GM18526 (cell line): ENCODE measurements around the gene DDX39B.

Experiments used
- POLR2A ChIP-seq: IDR thresholded peaks from 3 replicates; pipeline ENCODE4 v1.6.1; 2011; ENCODE audit not compliant: insufficient read length; ENCODE audit errors: extremely low read depth

DDX39B gene

GRCh38 chr6:31525932-31526591 lies 15.7 kb downstream of the DDX39B start:
- no peak for TF ChIP-seq POLR2A

DNA sequence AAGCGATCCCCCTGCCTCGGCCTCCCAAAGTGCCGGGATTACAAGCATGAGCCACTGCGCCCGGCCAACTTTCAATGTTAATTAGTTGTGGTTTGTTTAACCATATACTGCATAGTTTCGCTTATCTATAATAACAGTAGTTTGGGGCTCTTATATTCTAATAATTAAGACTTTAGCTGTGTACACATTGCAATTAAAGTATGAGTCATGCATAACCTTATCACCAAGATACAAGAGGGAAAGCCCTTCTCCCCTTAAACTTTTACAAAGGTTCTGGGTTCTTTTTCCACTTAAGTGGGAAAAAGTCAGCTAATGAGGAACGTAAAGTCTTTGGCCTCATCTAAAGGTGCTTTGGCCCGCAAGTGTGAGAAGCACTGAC lies 16.3 kb downstream of the DDX39B start:
- no peak for TF ChIP-seq POLR2A

DNA sequence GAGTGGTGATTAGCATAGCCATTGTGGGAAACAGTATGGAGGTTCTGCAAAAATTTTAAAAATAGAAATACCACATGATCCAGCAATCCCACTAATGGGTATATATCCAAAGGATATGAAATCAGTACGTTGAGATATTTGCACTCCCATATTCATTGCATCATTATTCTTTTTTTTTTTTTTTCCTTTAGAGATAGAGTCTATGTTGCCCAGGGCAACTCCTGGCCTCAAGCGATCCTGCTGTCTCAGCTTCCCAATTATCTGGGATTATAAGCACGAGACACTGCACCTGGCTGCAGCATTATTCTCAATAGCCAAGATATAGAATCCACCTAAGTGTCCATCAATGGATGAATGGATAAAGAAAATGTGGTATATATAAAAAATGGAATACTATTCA lies 20.0 kb downstream of the DDX39B start:
- TF ChIP-seq POLR2A = no peak

DNA sequence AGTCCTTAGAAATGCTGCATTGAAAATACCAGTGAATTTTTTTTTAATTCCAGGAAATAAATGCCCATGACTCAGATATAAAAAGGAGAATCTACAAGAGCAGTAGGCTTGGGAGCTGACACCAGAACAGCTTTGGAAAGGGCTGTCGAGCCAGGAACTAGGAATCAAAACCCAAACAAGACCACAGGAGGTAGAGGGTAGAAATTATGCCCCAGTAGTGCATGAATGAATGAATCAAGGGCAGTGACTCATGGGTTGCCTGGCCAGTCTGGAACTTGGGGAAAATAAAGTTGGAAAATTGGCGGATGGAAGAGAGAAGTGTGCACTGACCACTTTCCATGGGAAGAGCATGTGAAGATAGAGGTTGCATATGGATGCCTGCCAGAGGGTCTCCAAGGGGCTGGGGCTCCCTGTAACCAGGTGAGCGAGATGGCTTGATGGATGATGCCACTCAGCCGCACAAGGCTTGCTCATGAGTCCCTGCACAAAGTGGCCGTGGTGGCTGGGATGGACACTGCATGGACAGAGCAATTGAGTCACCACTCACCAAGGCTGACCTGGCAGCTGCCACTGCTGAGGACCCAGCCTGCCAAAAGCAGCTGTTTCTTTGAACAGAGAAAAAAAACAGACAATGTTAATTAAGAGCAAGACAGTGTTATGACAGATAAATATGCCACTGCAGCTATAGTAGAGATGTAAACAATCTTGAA lies 28.2 kb downstream of the DDX39B start:
- no peak for TF ChIP-seq POLR2A

- TF ChIP-seq POLR2A = no peak
These were observed 31.8 kb downstream of the DDX39B start for GRCh38 chr6:31510007-31510406.

- TF ChIP-seq POLR2A = no peak
These were observed 39.2 kb downstream of the DDX39B start for GRCh38 chr6:31502586-31502985.

DNA sequence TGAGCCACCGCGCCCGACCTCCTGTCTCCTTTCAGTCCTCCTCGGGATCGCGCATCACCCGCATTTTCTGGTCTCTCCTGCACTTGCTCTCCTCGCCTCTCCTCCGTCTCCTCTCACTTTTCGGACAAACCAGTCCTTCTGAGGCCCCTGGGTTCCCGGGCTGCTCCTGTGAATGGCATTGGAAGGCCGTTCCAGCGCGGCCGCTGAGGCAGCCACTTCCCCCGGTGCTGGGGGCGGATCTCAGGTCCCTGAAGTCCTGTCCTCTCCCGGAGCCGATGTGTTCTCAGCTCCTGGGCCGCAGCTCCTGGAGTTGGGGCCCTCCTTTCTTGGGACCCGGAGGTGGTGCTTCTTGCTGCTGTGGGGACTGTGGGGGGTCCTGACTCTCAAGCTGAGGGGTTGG lies 43.1 kb downstream of the DDX39B start:
- no peak for TF ChIP-seq POLR2A

GRCh38 chr6:31497531-31498476 lies 44.0 kb downstream of the DDX39B start, which contains the start of gene MICB:
MICB (plus strand) TSS chr6:31498145; CDS start chr6:31498194, 49 bp downstream.
- TF ChIP-seq POLR2A = peak; percentile 51

DNA sequence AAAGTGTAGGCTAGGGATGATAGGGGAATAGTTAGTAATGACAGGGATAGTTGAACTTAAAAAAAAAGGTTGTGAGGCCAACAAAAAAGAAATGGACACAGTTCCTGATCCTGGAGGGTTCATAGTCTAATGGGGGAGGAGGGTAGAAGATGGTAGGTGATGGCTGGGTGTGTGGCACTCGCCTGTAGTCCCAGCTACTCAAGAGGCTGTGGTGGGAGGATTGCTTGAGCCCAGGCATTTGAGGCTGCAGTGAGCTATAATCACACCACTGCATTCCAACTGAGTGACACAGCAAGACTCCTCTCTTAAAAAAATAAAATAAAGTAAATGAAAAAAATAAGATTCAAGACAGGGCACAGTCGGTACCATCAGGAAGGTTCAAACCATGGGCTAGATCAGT lies 46.2 kb downstream of the DDX39B start:
- TF ChIP-seq POLR2A = no peak

DNA sequence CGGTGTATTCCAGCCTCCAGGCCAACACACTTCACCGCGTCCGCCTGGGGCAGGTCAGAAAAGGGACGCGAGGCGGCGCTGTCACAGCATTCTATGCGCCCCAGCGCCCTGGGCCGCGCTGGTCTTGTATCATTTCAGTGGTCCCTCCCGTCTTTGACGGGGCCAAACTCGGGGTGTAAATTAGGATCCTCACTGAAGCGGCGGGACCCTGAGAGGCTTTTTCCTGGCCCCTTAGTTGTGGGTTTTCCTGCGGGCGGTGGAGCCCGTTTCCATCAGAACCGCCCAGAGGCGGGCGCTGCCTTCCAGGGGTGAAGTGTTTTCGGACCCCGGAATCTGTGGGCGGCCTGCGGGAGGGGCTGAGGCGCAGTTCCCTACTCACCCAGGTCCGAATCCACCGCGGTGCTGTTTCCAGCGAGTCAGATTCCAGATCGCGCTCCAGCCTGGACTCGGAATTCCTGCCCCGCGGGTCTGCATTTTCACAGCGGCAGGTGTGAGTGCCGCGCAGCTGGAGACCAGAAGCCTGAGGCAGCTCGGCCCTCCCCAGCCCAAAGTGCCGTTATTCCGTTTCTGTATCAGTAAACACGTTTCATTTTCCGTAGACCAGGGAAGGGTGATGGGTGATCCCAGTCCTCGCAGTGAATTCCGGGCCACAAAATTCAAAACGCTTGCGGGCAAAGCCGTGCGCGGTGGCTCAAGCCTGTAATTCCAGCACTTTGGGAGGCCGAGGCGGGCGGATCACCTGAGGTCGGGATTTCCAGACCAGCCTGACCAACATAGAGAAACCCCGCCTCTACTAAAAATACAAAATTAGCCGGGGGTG lies 47.7 kb downstream of the DDX39B start:
- no peak for TF ChIP-seq POLR2A

- TF ChIP-seq POLR2A = no peak
These were observed 51.5 kb downstream of the DDX39B start for GRCh38 chr6:31490115-31490873.

- TF ChIP-seq POLR2A = no peak
These were observed 52.7 kb downstream of the DDX39B start for GRCh38 chr6:31489086-31489485.

DNA sequence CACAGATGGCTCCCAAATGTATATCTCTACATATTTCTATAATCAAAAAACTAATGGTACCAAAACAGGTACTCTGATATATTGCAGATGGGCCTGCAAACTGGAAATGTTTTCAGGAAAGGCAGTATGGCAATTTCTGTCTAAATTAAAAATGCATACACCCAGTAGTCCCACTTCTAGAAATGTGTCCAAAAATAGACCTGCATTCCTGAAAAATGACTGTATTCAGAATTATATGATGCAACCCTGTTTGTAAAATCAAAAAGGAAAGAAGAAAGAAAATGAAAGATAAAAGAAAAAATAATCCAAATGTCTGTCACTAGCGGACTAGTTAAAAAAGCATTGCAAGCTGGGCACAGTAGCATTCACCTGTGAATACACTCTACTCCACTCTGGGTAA lies 56.7 kb downstream of the DDX39B start:
- TF ChIP-seq POLR2A = no peak

DNA sequence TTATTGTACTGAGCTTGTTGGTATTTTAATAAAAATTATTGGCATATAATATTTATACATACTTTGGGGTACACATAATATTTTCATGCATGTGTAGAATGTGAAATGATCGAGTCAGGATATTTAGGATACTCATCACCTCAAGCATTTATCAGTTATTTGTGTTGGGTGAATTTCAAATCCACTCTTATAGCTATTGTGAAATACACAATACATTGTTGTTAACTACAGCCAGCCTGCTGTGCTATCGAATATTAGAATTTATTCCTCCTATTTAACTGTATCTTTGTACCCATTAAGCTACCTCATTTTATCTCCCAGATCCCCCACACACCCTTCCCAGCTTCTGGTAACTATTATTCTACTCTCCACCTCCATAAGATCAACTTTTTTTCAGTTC lies 58.4 kb downstream of the DDX39B start:
- no peak for TF ChIP-seq POLR2A
